HEK293 (cell line): Measurements from ENCODE around the gene FRMD4B.

Experiments
- CTCF ChIA-PET: fragments of 350-600 bp; formaldehyde crosslinking; extraction: SDS; loops from one replicate; lab custom pipeline; 2021; ENCODE audit warnings: antibody characterized with exemption; lab: Yijun Ruan, JAX
- POLR2A ChIA-PET: fragments of 300-600 bp; formaldehyde crosslinking; extraction: SDS; loops from one replicate; lab custom pipeline; 2020; ENCODE audit warnings: antibody characterized with exemption, inconsistent platforms; lab: Yijun Ruan, JAX
- H3K27ac ChIP-seq: fragments of 200-500 bp; sonication (Bioruptor generic); 2 replicates; pipeline ENCODE4 v1.5.1; 2014; ENCODE audit warnings: low read depth, low read length, control low read depth, inconsistent platforms; ENCODE audit errors: extremely low read depth
- H3K36me3 ChIP-seq, 2 experiments: fragments of 200-500 bp in 1 of 2; sonication (Bioruptor generic) in 1 of 2; 1 replicate in 1 of 2; 2 replicates in 1 of 2; pipeline ENCODE4 v1.5.1; 2014 to 2017; ENCODE audit warnings: inconsistent platforms in 2 of 2, low read length in 2 of 2; ENCODE audit not compliant: control insufficient read depth in 2 of 2, insufficient read depth in 1 of 2
- H3K4me1 ChIP-seq: fragments of 200-500 bp; sonication (Bioruptor generic); 2 replicates; pipeline ENCODE4 v1.5.1; 2014; ENCODE audit warnings: mild to moderate bottlenecking, low read length, inconsistent platforms; ENCODE audit not compliant: control insufficient read depth, insufficient read depth
- H3K4me3 ChIP-seq: 2 replicates; pipeline ENCODE4 v1.5.1; 2011; ENCODE audit warnings: low read depth, mild to moderate bottlenecking, control low read depth, low read length, moderate library complexity
- H3K9me3 ChIP-seq: fragments of 200-500 bp; sonication (Bioruptor generic); 2 replicates; pipeline ENCODE4 v1.5.1; 2014; ENCODE audit warnings: low read depth, low read length, inconsistent platforms; ENCODE audit not compliant: control insufficient read depth, insufficient read depth
- CTCF ChIP-seq: fragments of 450-650 bp; formaldehyde crosslinking; IDR thresholded peaks from 2 replicates; pipeline ENCODE4 v1.5.1; 2016; ENCODE audit warnings: missing biosample characterization, missing genetic modification characterization
- HOXA7 ChIP-seq: sonication (generic); formaldehyde crosslinking; IDR thresholded peaks from 2 replicates; pipeline ENCODE4 v1.8.1; 2022; ENCODE audit warnings: missing genetic modification reagents, borderline replicate concordance
- HOXD13 ChIP-seq: sonication (generic); formaldehyde crosslinking; IDR thresholded peaks from 2 replicates; pipeline ENCODE4 v1.8.0; 2022; ENCODE audit warnings: missing genetic modification reagents, borderline replicate concordance
- PRDM6 ChIP-seq: fragments of 450-650 bp; formaldehyde crosslinking; IDR thresholded peaks from 2 replicates; pipeline ENCODE4 v1.5.1; 2017; ENCODE audit warnings: missing biosample characterization, missing genetic modification characterization
- SCRT2 ChIP-seq: fragments of 450-650 bp; formaldehyde crosslinking; IDR thresholded peaks from 2 replicates; pipeline ENCODE4 v1.5.1; 2016; ENCODE audit warnings: missing biosample characterization, missing genetic modification characterization
- YY1 ChIP-seq: fragments of 450-650 bp; formaldehyde crosslinking; IDR thresholded peaks from 2 replicates; pipeline ENCODE4 v1.5.1; 2018; ENCODE audit warnings: missing biosample characterization, missing genetic modification characterization
- YY2 ChIP-seq: fragments of 450-650 bp; formaldehyde crosslinking; IDR thresholded peaks from 2 replicates; pipeline ENCODE4 v1.5.1; 2016; ENCODE audit warnings: missing biosample characterization, missing genetic modification characterization
- ZFHX2 ChIP-seq: fragments of 450-650 bp; formaldehyde crosslinking; conservative IDR thresholded peaks from 2 replicates; pipeline ENCODE4 v1.5.1; 2016; ENCODE audit warnings: missing biosample characterization, missing genetic modification characterization
- ZNF174 ChIP-seq: fragments of 450-650 bp; formaldehyde crosslinking; IDR thresholded peaks from 2 replicates; pipeline ENCODE4 v1.5.0; 2017; ENCODE audit warnings: missing biosample characterization, mild to moderate bottlenecking, missing genetic modification characterization
- ZNF184 ChIP-seq: fragments of 450-650 bp; IDR thresholded peaks from 2 replicates; pipeline ENCODE4 v1.5.1; 2018; ENCODE audit warnings: missing biosample characterization, mild to moderate bottlenecking, missing genetic modification characterization
- ZNF335 ChIP-seq: fragments of 450-650 bp; formaldehyde crosslinking; conservative IDR thresholded peaks from 2 replicates; pipeline ENCODE4 v1.5.1; 2016; ENCODE audit warnings: missing biosample characterization, missing genetic modification characterization
- ZNF341 ChIP-seq: fragments of 450-650 bp; formaldehyde crosslinking; IDR thresholded peaks from 2 replicates; pipeline ENCODE4; 2016; ENCODE audit warnings: low read depth, missing biosample characterization, missing genetic modification characterization
- ZNF423 ChIP-seq: fragments of 450-650 bp; formaldehyde crosslinking; IDR thresholded peaks from 2 replicates; pipeline ENCODE4 v1.5.1; 2016; ENCODE audit warnings: missing biosample characterization, missing genetic modification characterization
- ZNF510 ChIP-seq: fragments of 450-650 bp; formaldehyde crosslinking; IDR thresholded peaks from 2 replicates; pipeline ENCODE4 v1.5.1; 2018; ENCODE audit warnings: mild to moderate bottlenecking, missing genetic modification characterization, missing biosample characterization; ENCODE audit not compliant: insufficient replicate concordance
- ZNF513 ChIP-seq: fragments of 450-650 bp; IDR thresholded peaks from 2 replicates; pipeline ENCODE4 v1.5.1; 2018; ENCODE audit warnings: missing biosample characterization, missing genetic modification characterization
- ZNF530 ChIP-seq: fragments of 450-650 bp; formaldehyde crosslinking; IDR thresholded peaks from 2 replicates; pipeline ENCODE4 v1.5.1; 2016; ENCODE audit warnings: low read depth, missing biosample characterization, missing genetic modification characterization
- ZNF549 ChIP-seq: fragments of 450-650 bp; IDR thresholded peaks from 2 replicates; pipeline ENCODE4 v1.5.1; 2018; ENCODE audit warnings: missing biosample characterization, missing genetic modification characterization, mild to moderate bottlenecking, inconsistent platforms, moderate library complexity
- ZNF555 ChIP-seq: fragments of 450-650 bp; formaldehyde crosslinking; conservative IDR thresholded peaks from 2 replicates; pipeline ENCODE4 v1.5.1; 2017; ENCODE audit warnings: missing biosample characterization, mild to moderate bottlenecking, missing genetic modification characterization, inconsistent platforms
- ZNF701 ChIP-seq: fragments of 450-650 bp; formaldehyde crosslinking; IDR thresholded peaks from 2 replicates; pipeline ENCODE4 v1.5.1; 2016; ENCODE audit warnings: missing biosample characterization, missing genetic modification characterization
- ZNF776 ChIP-seq: fragments of 450-650 bp; formaldehyde crosslinking; IDR thresholded peaks from 2 replicates; pipeline ENCODE4 v1.5.0; 2017; ENCODE audit warnings: missing biosample characterization, missing genetic modification characterization, borderline replicate concordance
- TF ChIP-seq, protein P1 (sequence below): fragments of 450-650 bp; formaldehyde crosslinking; IDR thresholded peaks from 2 replicates; pipeline ENCODE4 v1.5.1; 2016; ENCODE audit warnings: missing biosample characterization, missing genetic modification characterization
- TF ChIP-seq, protein P2 (sequence below): fragments of 450-650 bp; formaldehyde crosslinking; IDR thresholded peaks from 2 replicates; pipeline ENCODE4 v1.5.1; 2017; ENCODE audit warnings: missing biosample characterization, missing genetic modification characterization
- TF ChIP-seq, protein P3 (sequence below): fragments of 450-650 bp; formaldehyde crosslinking; IDR thresholded peaks from 2 replicates; pipeline ENCODE4 v1.5.0; 2017; ENCODE audit warnings: missing biosample characterization, missing genetic modification characterization, borderline replicate concordance
- TF ChIP-seq, protein P4 (sequence below): fragments of 450-650 bp; formaldehyde crosslinking; IDR thresholded peaks from 2 replicates; pipeline ENCODE4 v1.5.1; 2016; ENCODE audit warnings: missing biosample characterization, missing genetic modification characterization

The FRMD4B gene

DNA sequence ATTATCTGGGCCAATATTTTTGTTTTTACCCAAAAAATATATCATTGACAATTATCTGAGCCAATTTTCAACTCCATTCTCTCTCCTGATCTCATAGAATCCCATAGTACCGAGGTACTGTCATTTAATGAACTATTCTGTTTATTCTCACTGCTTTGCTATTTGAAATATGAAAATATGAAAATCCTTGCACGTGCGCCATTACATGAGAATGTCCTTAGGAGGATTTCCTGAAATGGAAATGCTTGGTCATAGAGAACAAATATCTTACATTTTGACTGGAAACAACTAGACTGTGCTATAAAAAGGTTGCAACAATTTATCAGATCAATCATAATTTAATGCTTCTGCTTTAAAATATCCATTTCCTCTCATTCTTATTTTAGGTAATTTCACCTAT, 18.3 kb downstream of the FRMD4B start (continued):
- TF ChIP-seq CTCF (tag by site-specific recombination) = no peak
- TF ChIP-seq ZNF510 = no peak
- TF ChIP-seq ZFHX2 (tag by site-specific recombination) = no peak
- TF ChIP-seq ZNF184 (tag by site-specific recombination) = no peak
- no peak for TF ChIP-seq ZNF549 (tag by site-specific recombination)
- no peak for TF ChIP-seq YY2 (tag by site-specific recombination)

DNA sequence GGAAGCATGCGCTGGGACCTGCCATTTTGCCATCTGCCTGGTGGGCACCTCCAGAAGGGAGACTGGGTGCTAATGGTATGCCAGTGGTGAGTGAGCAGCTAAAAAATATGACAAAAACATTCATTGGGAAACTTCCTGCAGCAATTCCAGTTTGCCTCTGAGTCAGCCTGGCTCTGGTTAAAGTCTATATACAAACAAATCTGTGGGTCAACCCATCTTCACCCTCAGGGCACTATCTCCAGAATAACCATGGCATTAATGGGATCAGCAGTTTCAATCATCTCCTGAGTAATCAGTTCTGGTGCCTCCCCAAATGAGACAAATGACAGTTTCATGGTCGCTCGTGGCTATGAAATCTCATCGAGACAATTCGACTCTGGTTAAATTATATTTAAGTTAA, 21.5 kb downstream of the FRMD4B start:
- H3K36me3 ChIP-seq = no peaks in the 10 kb centered on the region
- no peak for TF ChIP-seq HOXA7 (CRISPR knock-in tag)
- no peak for TF ChIP-seq ZNF335 (tag by site-specific recombination)
- no peak for TF ChIP-seq ZNF341 (tag by site-specific recombination)
- no peak for TF ChIP-seq HOXD13
- no peak for TF ChIP-seq ZNF701 (tag by site-specific recombination)
- TF ChIP-seq ZNF423 (tag by site-specific recombination) = no peak
- no peak for TF ChIP-seq ZNF174 (tag by site-specific recombination)
- TF ChIP-seq, protein P1, sequence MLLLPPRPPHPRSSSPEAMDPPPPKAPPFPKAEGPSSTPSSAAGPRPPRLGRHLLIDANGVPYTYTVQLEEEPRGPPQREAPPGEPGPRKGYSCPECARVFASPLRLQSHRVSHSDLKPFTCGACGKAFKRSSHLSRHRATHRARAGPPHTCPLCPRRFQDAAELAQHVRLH (tag by site-specific recombination) = no peak
- TF ChIP-seq, all 188 proteins: peak for 0
- no peaks in the 10 kb centered on the region for H3K4me1 ChIP-seq
- no peak overlapping the region for H3K27ac ChIP-seq
- CTCF ChIA-PET = no interaction called here
- no peak overlapping the region for H3K4me3 ChIP-seq
- POLR2A ChIA-PET = no interaction called here
- H3K9me3 ChIP-seq = no peaks in the 10 kb centered on the region

DNA sequence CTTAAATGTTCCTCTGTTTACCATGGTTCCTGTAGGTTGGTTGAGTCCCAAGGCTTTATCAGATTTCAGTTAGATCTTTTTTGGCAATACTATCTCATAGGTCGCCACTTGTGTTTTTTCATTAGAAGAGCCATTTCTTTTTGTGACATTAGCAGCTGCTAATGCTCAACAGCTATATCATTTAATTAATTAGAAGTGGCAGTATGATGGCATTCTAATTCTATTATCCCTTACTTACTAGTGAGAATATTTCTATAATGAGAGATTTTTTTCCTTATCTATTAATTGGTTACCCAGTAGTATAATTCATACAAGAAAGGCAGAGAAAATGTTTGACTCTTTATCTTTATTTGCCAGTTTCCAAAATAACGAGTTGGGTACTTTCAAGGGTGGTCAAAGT, 25.2 kb downstream of the FRMD4B start:
- Histone ChIP-seq H3K4me1 (no peaks in the 10 kb centered on the region), H3K27ac (no peak overlapping the region), H3K4me3 (no peak overlapping the region), H3K36me3 (no peaks in the 10 kb centered on the region), H3K9me3 (no peaks in the 10 kb centered on the region)
- CTCF ChIA-PET = no interaction called here
- POLR2A ChIA-PET = no interaction called here
- TF ChIP-seq, protein P2, sequence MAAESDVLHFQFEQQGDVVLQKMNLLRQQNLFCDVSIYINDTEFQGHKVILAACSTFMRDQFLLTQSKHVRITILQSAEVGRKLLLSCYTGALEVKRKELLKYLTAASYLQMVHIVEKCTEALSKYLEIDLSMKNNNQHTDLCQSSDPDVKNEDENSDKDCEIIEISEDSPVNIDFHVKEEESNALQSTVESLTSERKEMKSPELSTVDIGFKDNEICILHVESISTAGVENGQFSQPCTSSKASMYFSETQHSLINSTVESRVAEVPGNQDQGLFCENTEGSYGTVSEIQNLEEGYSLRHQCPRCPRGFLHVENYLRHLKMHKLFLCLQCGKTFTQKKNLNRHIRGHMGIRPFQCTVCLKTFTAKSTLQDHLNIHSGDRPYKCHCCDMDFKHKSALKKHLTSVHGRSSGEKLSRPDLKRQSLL (tag by site-specific recombination) = no peak
- TF ChIP-seq ZNF513 (tag by site-specific recombination) (no peak), YY1 (no peak), ZNF776 (tag by site-specific recombination) (no peak), SCRT2 (tag by site-specific recombination) (no peak), ZNF555 (tag by site-specific recombination) (no peak), ZNF530 (tag by site-specific recombination) (no peak), ZNF423 (tag by site-specific recombination) (no peak), PRDM6 (tag by site-specific recombination) (no peak), ZNF549 (tag by site-specific recombination) (no peak)
- TF ChIP-seq, protein P3, sequence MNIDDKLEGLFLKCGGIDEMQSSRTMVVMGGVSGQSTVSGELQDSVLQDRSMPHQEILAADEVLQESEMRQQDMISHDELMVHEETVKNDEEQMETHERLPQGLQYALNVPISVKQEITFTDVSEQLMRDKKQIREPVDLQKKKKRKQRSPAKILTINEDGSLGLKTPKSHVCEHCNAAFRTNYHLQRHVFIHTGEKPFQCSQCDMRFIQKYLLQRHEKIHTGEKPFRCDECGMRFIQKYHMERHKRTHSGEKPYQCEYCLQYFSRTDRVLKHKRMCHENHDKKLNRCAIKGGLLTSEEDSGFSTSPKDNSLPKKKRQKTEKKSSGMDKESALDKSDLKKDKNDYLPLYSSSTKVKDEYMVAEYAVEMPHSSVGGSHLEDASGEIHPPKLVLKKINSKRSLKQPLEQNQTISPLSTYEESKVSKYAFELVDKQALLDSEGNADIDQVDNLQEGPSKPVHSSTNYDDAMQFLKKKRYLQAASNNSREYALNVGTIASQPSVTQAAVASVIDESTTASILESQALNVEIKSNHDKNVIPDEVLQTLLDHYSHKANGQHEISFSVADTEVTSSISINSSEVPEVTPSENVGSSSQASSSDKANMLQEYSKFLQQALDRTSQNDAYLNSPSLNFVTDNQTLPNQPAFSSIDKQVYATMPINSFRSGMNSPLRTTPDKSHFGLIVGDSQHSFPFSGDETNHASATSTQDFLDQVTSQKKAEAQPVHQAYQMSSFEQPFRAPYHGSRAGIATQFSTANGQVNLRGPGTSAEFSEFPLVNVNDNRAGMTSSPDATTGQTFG = no peak
- TF ChIP-seq, protein P4, sequence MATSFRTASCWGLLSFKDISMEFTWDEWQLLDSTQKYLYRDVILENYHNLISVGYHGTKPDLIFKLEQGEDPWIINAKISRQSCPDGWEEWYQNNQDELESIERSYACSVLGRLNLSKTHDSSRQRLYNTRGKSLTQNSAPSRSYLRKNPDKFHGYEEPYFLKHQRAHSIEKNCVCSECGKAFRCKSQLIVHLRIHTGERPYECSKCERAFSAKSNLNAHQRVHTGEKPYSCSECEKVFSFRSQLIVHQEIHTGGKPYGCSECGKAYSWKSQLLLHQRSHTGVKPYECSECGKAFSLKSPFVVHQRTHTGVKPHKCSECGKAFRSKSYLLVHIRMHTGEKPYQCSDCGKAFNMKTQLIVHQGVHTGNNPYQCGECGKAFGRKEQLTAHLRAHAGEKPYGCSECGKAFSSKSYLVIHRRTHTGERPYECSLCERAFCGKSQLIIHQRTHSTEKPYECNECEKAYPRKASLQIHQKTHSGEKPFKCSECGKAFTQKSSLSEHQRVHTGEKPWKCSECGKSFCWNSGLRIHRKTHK (tag by site-specific recombination) = no peak
